ENCODE measurements around the gene C1RL. TPM values are rescaled to one million over a fixed set of nuclear protein-coding genes. Genes with fewer than 3 reads are reported as not detected.

The C1RL gene
- polyA plus RNA-seq, 2 of the 4 experiments (the other 2 are of a cell fraction), result 25.2 to 30.4 TPM

DNA sequence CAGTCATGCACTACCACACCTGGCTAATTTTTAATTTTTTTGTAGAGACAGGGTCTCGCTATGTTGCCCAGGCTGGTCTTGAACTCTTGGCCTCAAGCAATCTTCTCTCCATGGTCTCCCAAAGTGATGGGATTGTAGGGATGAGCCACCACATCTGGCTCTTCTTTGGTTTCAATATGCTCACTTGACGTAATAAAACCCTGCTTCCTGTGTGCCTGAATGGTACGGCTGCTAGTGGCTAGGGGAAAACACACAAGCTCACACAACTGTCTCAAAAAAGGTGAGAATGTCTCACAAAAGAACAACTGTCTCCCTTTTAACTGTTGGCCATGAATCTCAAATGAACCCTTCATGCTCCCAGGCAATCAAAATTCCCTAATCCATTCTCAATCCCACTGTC is 33.5 kb downstream of the C1RL start:
- ATAC-seq, result no peak
- ChIA-PET CTCF (interaction anchor here (1.5 to 13.8 kb wide), 4 partner anchors 10 to 35 kb away, joined by 3 to 150 read pairs (median 79); partner anchors contain the start of genes C1R, C1RL and C1S), POLR2A (interaction anchor here (1.3 kb wide), 1 partner anchor 98 kb away, joined by 3 read pairs; no protein-coding TSS in a partner anchor)
- Histone ChIP-seq H3K9me3 (no peaks in the 10 kb centered on the region), H3K4me3 (no peak overlapping the region), H3K4me2 (no peak overlapping the region), H3K4me1 (peaks cover 24% of the 10 kb centered on the region), H3K27ac (peak overlapping the region; percentile 91; a peak in 3 of 6 replicates)
- WGBS (ENCODE audit: missing lambda C conversion rate), result 98% methylated on average over 3 of the region's 3 CpGs
- no peak for DNase-seq (ENCODE audit: low read depth in 1 of 2, low spot score in 1 of 2)
- TF ChIP-seq, protein P1, sequence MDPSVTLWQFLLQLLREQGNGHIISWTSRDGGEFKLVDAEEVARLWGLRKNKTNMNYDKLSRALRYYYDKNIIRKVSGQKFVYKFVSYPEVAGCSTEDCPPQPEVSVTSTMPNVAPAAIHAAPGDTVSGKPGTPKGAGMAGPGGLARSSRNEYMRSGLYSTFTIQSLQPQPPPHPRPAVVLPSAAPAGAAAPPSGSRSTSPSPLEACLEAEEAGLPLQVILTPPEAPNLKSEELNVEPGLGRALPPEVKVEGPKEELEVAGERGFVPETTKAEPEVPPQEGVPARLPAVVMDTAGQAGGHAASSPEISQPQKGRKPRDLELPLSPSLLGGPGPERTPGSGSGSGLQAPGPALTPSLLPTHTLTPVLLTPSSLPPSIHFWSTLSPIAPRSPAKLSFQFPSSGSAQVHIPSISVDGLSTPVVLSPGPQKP (IDR thresholded peaks at IDR 0.05; ENCODE audit: low read depth, low read length), result no peak
- no peak for TF ChIP-seq NR3C1 (IDR thresholded peaks at IDR 0.05)
- no peak for FAIRE-seq

DNA sequence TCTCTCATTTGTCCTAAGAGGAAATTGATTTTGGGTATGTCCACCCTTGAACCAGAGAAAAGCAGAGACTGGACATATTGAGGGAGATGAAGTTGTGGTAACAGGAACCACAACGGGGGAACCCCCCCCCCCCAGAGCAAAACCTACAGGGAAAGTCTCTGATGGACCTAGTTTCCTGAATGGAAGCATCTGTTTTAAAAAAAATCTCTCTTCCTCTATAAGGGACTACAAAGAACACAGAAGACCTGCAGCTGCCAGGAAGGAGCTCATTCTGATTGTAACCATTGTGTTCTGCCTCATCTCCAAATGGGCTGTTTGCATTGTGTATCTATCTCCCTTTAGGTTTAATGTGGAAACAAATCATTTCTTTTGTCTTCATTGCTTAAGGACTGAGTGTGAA is 35.1 kb downstream of the C1RL start:
- ChIA-PET POLR2A (interaction anchor here (0.7 kb wide), 1 partner anchor 18 kb away, joined by 4 read pairs; no protein-coding TSS in a partner anchor), CTCF (interaction anchor here (0.6 to 13.8 kb wide), 5 partner anchors 9 to 634 kb away, joined by 3 to 150 read pairs (median 6); partner anchors contain the start of genes C1R, C1RL and C1S)
- 19% methylated on average over 1 of the region's 1 CpG for WGBS (ENCODE audit: missing lambda C conversion rate)
- no peak for FAIRE-seq
- no peak for DNase-seq (ENCODE audit: low read depth in 1 of 2, low spot score in 1 of 2)
- Histone ChIP-seq H3K4me3 (no peak overlapping the region), H3K4me1 (peaks cover 11% of the 10 kb centered on the region), H3K27ac (no peak overlapping the region), H3K9me3 (no peaks in the 10 kb centered on the region), H3K4me2 (no peak overlapping the region)
- TF ChIP-seq TP53 (CRISPR knock-in tag; IDR thresholded peaks at IDR 0.05), result no peak
- no peak for TF ChIP-seq GATA3 (IDR thresholded peaks at IDR 0.05; ENCODE audit: borderline replicate concordance)
- no peak for TF ChIP-seq ZSCAN20 (CRISPR knock-in tag; IDR thresholded peaks at IDR 0.05)
- no peak for TF ChIP-seq JUN (IDR thresholded peaks at IDR 0.05)
- TF ChIP-seq KDM1A (IDR thresholded peaks at IDR 0.05; ENCODE audit: low read depth), result no peak
- no peak for TF ChIP-seq CBX2 (IDR thresholded peaks at IDR 0.05; ENCODE audit: borderline replicate concordance, low read depth)
- no peak for TF ChIP-seq NPAS2 (CRISPR knock-in tag; IDR thresholded peaks at IDR 0.05; ENCODE audit: borderline replicate concordance)
- TF ChIP-seq EHF (CRISPR knock-in tag; IDR thresholded peaks at IDR 0.05), result no peak
- TF ChIP-seq CEBPB (IDR thresholded peaks at IDR 0.05), result no peak
- TF ChIP-seq, protein P2, sequence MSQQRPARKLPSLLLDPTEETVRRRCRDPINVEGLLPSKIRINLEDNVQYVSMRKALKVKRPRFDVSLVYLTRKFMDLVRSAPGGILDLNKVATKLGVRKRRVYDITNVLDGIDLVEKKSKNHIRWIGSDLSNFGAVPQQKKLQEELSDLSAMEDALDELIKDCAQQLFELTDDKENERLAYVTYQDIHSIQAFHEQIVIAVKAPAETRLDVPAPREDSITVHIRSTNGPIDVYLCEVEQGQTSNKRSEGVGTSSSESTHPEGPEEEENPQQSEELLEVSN (IDR thresholded peaks at IDR 0.05; ENCODE audit: borderline replicate concordance, low read depth), result no peak
- no peak for TF ChIP-seq HOXB13 (CRISPR knock-in tag; IDR thresholded peaks at IDR 0.05; ENCODE audit: low read depth)
- no peak for TF ChIP-seq NR3C1 (IDR thresholded peaks at IDR 0.05)
- no peak for TF ChIP-seq HOXB5 (CRISPR knock-in tag; IDR thresholded peaks at IDR 0.05)
- TF ChIP-seq FOSB (CRISPR knock-in tag; IDR thresholded peaks at IDR 0.05), result no peak
- no peak for TF ChIP-seq CHD2 (IDR thresholded peaks at IDR 0.05; ENCODE audit: low read length, partially characterized antibody)
- TF ChIP-seq RAD21 (conservative IDR thresholded peaks at IDR 0.05 in 1 of 2, IDR thresholded peaks at IDR 0.05 in 1 of 2), result no peak
- no peak for TF ChIP-seq RFX5 (IDR thresholded peaks at IDR 0.05)
- TF ChIP-seq FOXS1 (CRISPR knock-in tag; IDR thresholded peaks at IDR 0.05), result no peak
- no peak for TF ChIP-seq EP300 (IDR thresholded peaks at IDR 0.05)
- no peak for ATAC-seq

DNA sequence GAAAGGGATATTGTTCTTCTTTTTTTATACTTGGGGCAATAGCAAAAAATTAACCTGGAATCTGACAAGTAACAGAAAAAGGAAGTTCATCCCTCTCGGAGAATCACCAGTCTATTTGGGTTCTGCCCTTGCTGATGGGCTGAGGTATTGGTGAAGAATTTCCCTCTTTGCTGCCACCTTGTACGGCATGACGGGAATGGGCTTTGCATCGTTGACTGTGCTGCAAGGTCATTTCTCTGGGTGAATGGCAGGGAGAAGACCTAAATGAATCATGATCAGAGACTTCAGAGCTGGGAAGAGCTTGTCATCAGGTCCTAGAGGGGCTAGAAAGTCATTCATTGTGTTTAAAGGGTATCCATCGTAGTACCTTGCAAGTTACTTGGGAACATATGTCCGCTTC is 36.5 kb downstream of the C1RL start:
- ChIA-PET CTCF (interaction anchor here (1.2 to 13.8 kb wide), 4 partner anchors 7 to 388 kb away, joined by 3 to 150 read pairs (median 45); partner anchors contain the start of genes C1R, C1RL and C1S), POLR2A (no interaction called here)
- FAIRE-seq (no peak), ATAC-seq (no peak), DNase-seq (ENCODE audit: low read depth in 1 of 2, low spot score in 1 of 2) (no peak)
- Histone ChIP-seq H3K4me3 (no peak overlapping the region), H3K27ac (no peak overlapping the region), H3K4me2 (no peak overlapping the region), H3K4me1 (no peaks in the 10 kb centered on the region), H3K9me3 (no peaks in the 10 kb centered on the region)
- 91% methylated on average over 6 of the region's 6 CpGs for WGBS (ENCODE audit: missing lambda C conversion rate)
- TF ChIP-seq, protein P2 (IDR thresholded peaks at IDR 0.05; ENCODE audit: borderline replicate concordance, low read depth), result no peak
- no peak for TF ChIP-seq HEYL (CRISPR knock-in tag; IDR thresholded peaks at IDR 0.05)
- no peak for TF ChIP-seq EHF (CRISPR knock-in tag; IDR thresholded peaks at IDR 0.05)
- TF ChIP-seq JUNB (IDR thresholded peaks at IDR 0.05), result no peak
- no peak for TF ChIP-seq PHF8 (IDR thresholded peaks at IDR 0.05; ENCODE audit: borderline replicate concordance, low read depth)
- TF ChIP-seq FOXS1 (CRISPR knock-in tag; IDR thresholded peaks at IDR 0.05), result no peak
- TF ChIP-seq, protein P3, sequence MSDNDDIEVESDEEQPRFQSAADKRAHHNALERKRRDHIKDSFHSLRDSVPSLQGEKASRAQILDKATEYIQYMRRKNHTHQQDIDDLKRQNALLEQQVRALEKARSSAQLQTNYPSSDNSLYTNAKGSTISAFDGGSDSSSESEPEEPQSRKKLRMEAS (IDR thresholded peaks at IDR 0.05), result no peak
- TF ChIP-seq, protein P4, sequence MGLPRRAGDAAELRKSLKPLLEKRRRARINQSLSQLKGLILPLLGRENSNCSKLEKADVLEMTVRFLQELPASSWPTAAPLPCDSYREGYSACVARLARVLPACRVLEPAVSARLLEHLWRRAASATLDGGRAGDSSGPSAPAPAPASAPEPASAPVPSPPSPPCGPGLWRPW (IDR thresholded peaks at IDR 0.05), result no peak
- TF ChIP-seq SMC3 (IDR thresholded peaks at IDR 0.05), result no peak
- TF ChIP-seq POLR2A (IDR thresholded peaks at IDR 0.05; ENCODE audit: low read length), result no peak
- TF ChIP-seq HOXB5 (CRISPR knock-in tag; IDR thresholded peaks at IDR 0.05), result no peak
- no peak for TF ChIP-seq CBX8 (IDR thresholded peaks at IDR 0.05)
- TF ChIP-seq JUN (IDR thresholded peaks at IDR 0.05), result no peak
- TF ChIP-seq GATA3 (IDR thresholded peaks at IDR 0.05; ENCODE audit: borderline replicate concordance), result no peak
- TF ChIP-seq RAD21 (conservative IDR thresholded peaks at IDR 0.05 in 1 of 2, IDR thresholded peaks at IDR 0.05 in 1 of 2), result no peak
- TF ChIP-seq, protein P5, sequence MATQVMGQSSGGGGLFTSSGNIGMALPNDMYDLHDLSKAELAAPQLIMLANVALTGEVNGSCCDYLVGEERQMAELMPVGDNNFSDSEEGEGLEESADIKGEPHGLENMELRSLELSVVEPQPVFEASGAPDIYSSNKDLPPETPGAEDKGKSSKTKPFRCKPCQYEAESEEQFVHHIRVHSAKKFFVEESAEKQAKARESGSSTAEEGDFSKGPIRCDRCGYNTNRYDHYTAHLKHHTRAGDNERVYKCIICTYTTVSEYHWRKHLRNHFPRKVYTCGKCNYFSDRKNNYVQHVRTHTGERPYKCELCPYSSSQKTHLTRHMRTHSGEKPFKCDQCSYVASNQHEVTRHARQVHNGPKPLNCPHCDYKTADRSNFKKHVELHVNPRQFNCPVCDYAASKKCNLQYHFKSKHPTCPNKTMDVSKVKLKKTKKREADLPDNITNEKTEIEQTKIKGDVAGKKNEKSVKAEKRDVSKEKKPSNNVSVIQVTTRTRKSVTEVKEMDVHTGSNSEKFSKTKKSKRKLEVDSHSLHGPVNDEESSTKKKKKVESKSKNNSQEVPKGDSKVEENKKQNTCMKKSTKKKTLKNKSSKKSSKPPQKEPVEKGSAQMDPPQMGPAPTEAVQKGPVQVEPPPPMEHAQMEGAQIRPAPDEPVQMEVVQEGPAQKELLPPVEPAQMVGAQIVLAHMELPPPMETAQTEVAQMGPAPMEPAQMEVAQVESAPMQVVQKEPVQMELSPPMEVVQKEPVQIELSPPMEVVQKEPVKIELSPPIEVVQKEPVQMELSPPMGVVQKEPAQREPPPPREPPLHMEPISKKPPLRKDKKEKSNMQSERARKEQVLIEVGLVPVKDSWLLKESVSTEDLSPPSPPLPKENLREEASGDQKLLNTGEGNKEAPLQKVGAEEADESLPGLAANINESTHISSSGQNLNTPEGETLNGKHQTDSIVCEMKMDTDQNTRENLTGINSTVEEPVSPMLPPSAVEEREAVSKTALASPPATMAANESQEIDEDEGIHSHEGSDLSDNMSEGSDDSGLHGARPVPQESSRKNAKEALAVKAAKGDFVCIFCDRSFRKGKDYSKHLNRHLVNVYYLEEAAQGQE (IDR thresholded peaks at IDR 0.05), result no peak
